Body of pancreas (tissue), 4 donors: ENCODE measurements around the gene TET3. TPM values are rescaled to one million over a fixed set of nuclear protein-coding genes. Genes with fewer than 3 reads are reported as not detected.
A peak's percentile ranks its signal among the peaks of the same experiment; 100 is the strongest.

Source experiments
- ATAC-seq: fragments of 150-250 bp; one replicate; pipeline ENCODE4 v1.9.1; 2016
- DNase-seq, 4 donors: peaks; one replicate each; pipeline ENCODE4 v3.0.0-alpha.2; 2019
- H3K27ac ChIP-seq, 4 donors: fragments of 200-600 bp; sonication (generic); 1 replicate in 3 of 4; 2 replicates in 1 of 4; pipeline versions ENCODE4 v1.5.1 to v1.6.1; 2016 to 2019; ENCODE audit warnings: mild to moderate bottlenecking in 1 of 4, mixed read lengths in 1 of 4, moderate library complexity in 1 of 4
- H3K27me3 ChIP-seq, 2 donors: fragments of 200-600 bp; sonication (generic); one replicate each; pipeline ENCODE4 v1.6.0; 2016; ENCODE audit warnings: mild to moderate bottlenecking in 1 of 2
- H3K36me3 ChIP-seq, 2 donors: fragments of 200-600 bp; sonication (generic); replicated peaks in 1 of 2; 2 replicates each; pipeline ENCODE4 v1.5.1; 2016; ENCODE audit warnings: low read depth in 2 of 2; ENCODE audit not compliant: insufficient read depth in 1 of 2
- H3K4me1 ChIP-seq: fragments of 200-600 bp; sonication (generic); one replicate; pipeline ENCODE4 v1.6.0; 2016
- H3K4me3 ChIP-seq, 2 donors: fragments of 200-600 bp; sonication (generic); 1 replicate in 1 of 2; 2 replicates in 1 of 2; pipeline ENCODE4 v1.5.1; 2016 to 2019
- H3K9me3 ChIP-seq, 3 donors: fragments of 200-600 bp; sonication (generic); 1 replicate in 2 of 3; 2 replicates in 1 of 3; pipeline ENCODE4 v1.5.1; 2016
- CTCF ChIP-seq, 7 experiments: fragments of 450-650 bp in 4 of 7; fragments of 200-600 bp in 3 of 7; sonication (generic) in 3 of 7; IDR thresholded peaks; one replicate each; pipeline ENCODE4 v1.5.1; 2016 to 2019; ENCODE audit warnings: antibody characterized with exemption in 7 of 7
- POLR2A ChIP-seq, 3 donors: fragments of 450-650 bp; IDR thresholded peaks; one replicate each; pipeline ENCODE4 v1.6.1; 2016; ENCODE audit warnings: antibody characterized with exemption in 3 of 3, mild to moderate bottlenecking in 2 of 3
- WGBS, 2 donors: methylation state at CpG; one replicate each; pipeline ENCODE4 v1.1.5; 2017; 5-methylcytosine and 5-hydroxymethylcytosine counted together
- intact Hi-C: fragments of 100-400 bp; cut with DNase I; formaldehyde crosslinking; loops from one replicate; pipeline ENCODE4 v1.15.1; 2023
- total RNA-seq, 2 donors: library from RNA; depleted of rRNA; stranded (reverse); fragments of >200 nt; gene quantifications; one replicate each; pipeline ENCODE4 v1.1.0, GENCODE V29; 2016

The TET3 gene
- total RNA-seq, 2 donors from 2014 or later = 6.7 to 7.3 TPM

GRCh38 chr2:73979021-73979420, 5.7 kb upstream of the TET3 start:
- 60 to 76% methylated on average over 5 of the region's 5 CpGs for WGBS, 2 donors
- Histone ChIP-seq H3K27me3 (no peaks in the 10 kb centered on the region), H3K4me1 (peaks cover 38% of the 10 kb centered on the region), H3K4me3 (no peak overlapping the region), H3K36me3 (no peaks in the 10 kb centered on the region), H3K9me3 (no peaks in the 10 kb centered on the region), H3K27ac (no peak overlapping the region)
- no peak for TF ChIP-seq CTCF (IDR thresholded peaks at IDR 0.05)
- TF ChIP-seq POLR2A (IDR thresholded peaks at IDR 0.05) = no peak
- DNase-seq (no peak), ATAC-seq (no peak)
- intact Hi-C loops = no loop called here

GRCh38 chr2:73979686-73980085, 5.0 kb upstream of the TET3 start:
- H3K27me3 ChIP-seq = no peaks in the 10 kb centered on the region
- ATAC-seq (no peak), DNase-seq (peak in 1 of 4 donors; percentile 57)
- no peak overlapping the region for H3K27ac ChIP-seq
- no peaks in the 10 kb centered on the region for H3K36me3 ChIP-seq
- H3K9me3 ChIP-seq = no peaks in the 10 kb centered on the region
- H3K4me3 ChIP-seq = no peak overlapping the region
- intact Hi-C loops = loop anchor here (10.0 kb wide), 2 partner anchors 45 to 155 kb away; partner anchors contain the start of gene STAMBP
- TF ChIP-seq CTCF (IDR thresholded peaks at IDR 0.05) (no peak), POLR2A (IDR thresholded peaks at IDR 0.05) (no peak)
- WGBS, 2 donors = 46 to 60% methylated on average over 3 of the region's 3 CpGs
- H3K4me1 ChIP-seq = peaks cover 42% of the 10 kb centered on the region

DNA sequence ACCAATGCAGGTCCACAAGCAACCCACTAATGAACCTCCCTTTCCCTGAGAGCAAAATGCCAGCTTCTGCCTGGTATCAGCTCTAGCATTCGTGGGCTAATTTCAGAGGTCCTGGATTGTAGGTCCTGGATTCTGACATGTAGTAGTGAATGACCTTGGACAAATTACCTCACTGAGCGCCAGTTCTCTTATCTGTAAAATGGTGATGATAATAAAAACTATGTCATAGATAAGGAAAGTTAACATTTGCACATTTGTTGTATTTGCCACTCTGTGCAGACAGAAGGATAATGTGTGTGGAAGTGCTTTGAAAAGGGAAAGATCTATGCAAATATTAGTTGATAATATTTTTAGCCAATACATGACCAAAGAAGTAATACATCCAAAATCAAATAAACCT, 4.1 kb upstream of the TET3 start:
- no peak for DNase-seq
- no peaks in the 10 kb centered on the region for H3K36me3 ChIP-seq
- H3K4me1 ChIP-seq = peaks cover 43% of the 10 kb centered on the region
- H3K4me3 ChIP-seq = no peak overlapping the region
- 13 to 19% methylated on average over 2 of the region's 2 CpGs for WGBS, 2 donors
- no peak for TF ChIP-seq POLR2A (IDR thresholded peaks at IDR 0.05)
- no peak for TF ChIP-seq CTCF (IDR thresholded peaks at IDR 0.05)
- no peaks in the 10 kb centered on the region for H3K9me3 ChIP-seq
- H3K27me3 ChIP-seq = no peaks in the 10 kb centered on the region
- no peak overlapping the region for H3K27ac ChIP-seq
- intact Hi-C loops = loop anchor here (10.0 kb wide), 2 partner anchors 46 to 156 kb away; partner anchors contain the start of gene STAMBP
- no peak for ATAC-seq

DNA sequence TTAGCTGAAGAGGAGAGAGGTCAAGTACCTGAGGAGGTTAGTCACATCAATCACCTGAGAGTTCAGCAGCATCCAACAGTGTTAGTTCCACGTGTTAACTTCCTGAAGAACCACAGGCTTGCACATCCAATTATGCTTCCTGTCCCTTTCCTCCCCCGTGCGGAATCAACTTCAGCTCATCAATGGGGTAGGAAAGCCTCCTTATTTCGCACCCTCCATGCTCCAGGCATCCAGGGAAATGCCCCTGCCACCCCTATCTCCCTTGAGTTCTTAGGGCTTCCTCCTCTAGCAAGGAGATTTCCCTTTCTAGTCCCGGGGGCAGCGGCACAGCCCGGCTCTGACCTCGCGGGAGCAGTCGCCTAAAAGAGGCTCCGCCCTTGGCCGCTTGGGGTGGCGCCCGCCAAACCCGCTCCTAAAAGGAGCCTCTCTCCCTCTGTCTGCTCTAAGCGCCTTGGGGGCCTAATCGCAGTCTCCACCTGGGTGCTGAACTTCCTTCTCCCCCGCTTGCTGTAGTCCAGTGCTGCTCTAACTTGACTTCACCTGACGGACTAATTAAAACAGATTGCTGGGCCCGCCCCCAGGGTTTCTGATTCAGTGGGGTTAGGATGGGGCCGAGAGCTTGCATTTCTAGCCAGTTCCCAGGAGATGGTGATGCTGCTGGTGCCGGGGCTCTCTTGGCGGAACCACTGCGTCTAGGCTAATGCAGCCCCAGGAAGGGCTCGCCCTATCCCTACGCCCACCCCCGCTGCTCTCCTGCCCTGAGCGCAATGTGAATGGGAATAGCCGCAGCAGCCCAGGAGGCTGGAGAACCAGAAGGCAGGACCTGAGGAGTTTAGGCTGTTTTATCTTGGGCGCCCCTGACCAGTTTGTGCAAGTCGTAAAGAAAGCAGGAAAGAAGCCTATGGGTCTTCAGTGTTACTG, 3.4 kb upstream of the TET3 start:
- Histone ChIP-seq H3K27ac (peak overlapping the region in 2 of 4 donors; percentile 31 to 98), H3K27me3 (no peaks in the 10 kb centered on the region), H3K4me3 (no peak overlapping the region), H3K36me3 (no peaks in the 10 kb centered on the region), H3K9me3 (no peaks in the 10 kb centered on the region), H3K4me1 (peaks cover 51% of the 10 kb centered on the region)
- WGBS, 2 donors = 22 to 28% methylated on average over 24 to 31 of the region's 31 CpGs
- ATAC-seq = no peak
- TF ChIP-seq CTCF (IDR thresholded peaks at IDR 0.05) = peak in 1 of 7 experiments; percentile 8
- no peak for TF ChIP-seq POLR2A (IDR thresholded peaks at IDR 0.05)
- intact Hi-C loops = loop anchor here (10.0 kb wide), 2 partner anchors 47 to 157 kb away; partner anchors contain the start of gene STAMBP
- DNase-seq = peak in 2 of 4 donors; percentile 35 to 48
